Adrenal gland (tissue), 5 donors: Measurements from ENCODE around the gene TMEM151A.
A peak's percentile ranks its signal among the peaks of the same experiment; 100 is the strongest.

Experiments
- POLR2A ChIP-seq, 2 donors: fragments of 450-650 bp; IDR thresholded peaks; one replicate each; pipeline ENCODE4 v1.6.1; 2017; ENCODE audit warnings: antibody characterized with exemption in 2 of 2, mild to moderate bottlenecking in 2 of 2, moderate library complexity in 1 of 2
- TF ChIP-seq, protein P1 (sequence below), 6 experiments: fragments of 450-650 bp in 4 of 6; fragments of 200-600 bp in 2 of 6; sonication (generic) in 1 of 6; IDR thresholded peaks; 1 replicate in 5 of 6; 2 replicates in 1 of 6; pipeline versions ENCODE4 v1.5.1 to v1.8.0; 2016 to 2021; ENCODE audit warnings: antibody characterized with exemption in 6 of 6, mild to moderate bottlenecking in 2 of 6, moderate library complexity in 1 of 6
- donor health status: DM: no; HTN: no; CAD: no.

DNA sequence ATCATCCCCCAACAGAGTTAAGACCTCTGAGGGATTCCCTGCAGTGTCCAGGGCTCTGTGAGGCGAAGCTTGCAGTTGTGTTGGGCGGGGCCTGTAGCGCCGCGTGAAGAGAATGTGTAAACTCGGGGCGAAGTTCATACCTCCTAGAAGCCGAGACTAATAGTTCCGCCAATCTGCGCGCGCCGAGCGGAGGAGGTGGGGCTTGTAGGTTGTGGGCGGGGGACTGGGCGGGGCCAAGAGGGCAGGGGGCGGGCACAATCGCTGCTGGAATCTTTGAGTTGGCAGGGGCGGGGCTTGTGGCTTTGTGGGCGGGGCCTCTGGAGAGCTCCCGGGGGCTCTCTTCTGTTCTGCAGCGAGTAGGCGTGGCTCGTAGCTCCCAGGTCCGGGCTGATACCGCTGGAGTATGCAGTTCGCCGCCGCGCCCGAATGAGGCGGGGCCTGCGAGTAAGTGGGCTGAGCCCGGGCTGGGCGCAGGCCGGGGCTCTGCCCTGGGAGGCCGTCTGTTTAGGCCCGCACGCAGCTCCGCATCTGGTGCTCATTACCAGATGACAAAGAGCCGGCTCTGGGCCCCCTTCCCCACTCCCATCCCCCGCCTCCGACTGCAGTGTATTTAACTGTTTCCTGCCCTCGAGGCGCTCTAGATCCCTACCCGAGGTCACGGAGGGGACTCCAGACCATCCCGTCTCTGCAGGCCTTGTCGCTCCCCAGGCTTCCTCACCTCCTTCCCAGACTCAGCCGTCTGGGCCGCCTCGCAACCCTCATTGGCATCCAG is 21.0 kb downstream of the TMEM151A start:
- TF ChIP-seq, protein P1, sequence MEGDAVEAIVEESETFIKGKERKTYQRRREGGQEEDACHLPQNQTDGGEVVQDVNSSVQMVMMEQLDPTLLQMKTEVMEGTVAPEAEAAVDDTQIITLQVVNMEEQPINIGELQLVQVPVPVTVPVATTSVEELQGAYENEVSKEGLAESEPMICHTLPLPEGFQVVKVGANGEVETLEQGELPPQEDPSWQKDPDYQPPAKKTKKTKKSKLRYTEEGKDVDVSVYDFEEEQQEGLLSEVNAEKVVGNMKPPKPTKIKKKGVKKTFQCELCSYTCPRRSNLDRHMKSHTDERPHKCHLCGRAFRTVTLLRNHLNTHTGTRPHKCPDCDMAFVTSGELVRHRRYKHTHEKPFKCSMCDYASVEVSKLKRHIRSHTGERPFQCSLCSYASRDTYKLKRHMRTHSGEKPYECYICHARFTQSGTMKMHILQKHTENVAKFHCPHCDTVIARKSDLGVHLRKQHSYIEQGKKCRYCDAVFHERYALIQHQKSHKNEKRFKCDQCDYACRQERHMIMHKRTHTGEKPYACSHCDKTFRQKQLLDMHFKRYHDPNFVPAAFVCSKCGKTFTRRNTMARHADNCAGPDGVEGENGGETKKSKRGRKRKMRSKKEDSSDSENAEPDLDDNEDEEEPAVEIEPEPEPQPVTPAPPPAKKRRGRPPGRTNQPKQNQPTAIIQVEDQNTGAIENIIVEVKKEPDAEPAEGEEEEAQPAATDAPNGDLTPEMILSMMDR (IDR thresholded peaks at IDR 0.05), result peak in 1 of 6 experiments; percentile 5
- peak in 1 of 2 donors; percentile 48 for TF ChIP-seq POLR2A (IDR thresholded peaks at IDR 0.05)
